ENCODE measurements around the gene SERP2. TPM values are rescaled to one million over a fixed set of nuclear protein-coding genes. Genes with fewer than 3 reads are reported as not detected.

SERP2 gene
- total and polyA plus RNA-seq, 8 donors, result 1.2 to 13.8 (median 1.9) TPM

DNA sequence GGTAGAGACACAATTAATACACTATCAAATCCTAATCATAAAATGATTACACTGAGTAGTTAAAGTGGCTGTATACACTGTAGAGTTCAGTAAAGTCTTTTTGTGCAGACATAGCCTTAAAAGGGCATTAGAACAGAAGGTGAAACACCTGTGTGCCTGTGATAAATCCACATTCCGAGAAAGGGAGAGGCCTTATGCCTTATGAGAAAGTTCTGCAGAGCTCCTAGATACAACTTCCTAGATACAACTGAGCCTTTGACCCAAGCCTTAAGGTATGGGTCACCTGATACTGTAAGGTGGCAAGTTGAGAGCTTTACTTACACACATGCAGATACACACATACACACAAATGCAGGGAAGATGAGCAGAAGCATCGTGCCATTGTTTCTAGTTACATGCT, 6.3 kb downstream of the SERP2 start:
- Histone ChIP-seq H3K4me3 (no peak overlapping the region), H3K27ac (no peak overlapping the region), H3K4me1 (peaks cover 0 to 2% (median 0%) of the 10 kb centered on the region in 3 donors), H3K9me3 (no peaks in the 10 kb centered on the region), H3K27me3 (no peaks in the 10 kb centered on the region), H3K36me3 (no peaks in the 10 kb centered on the region)
- FAIRE-seq (no peak), ATAC-seq (no peak), DNase-seq (no peak)
- TF ChIP-seq, protein P1, sequence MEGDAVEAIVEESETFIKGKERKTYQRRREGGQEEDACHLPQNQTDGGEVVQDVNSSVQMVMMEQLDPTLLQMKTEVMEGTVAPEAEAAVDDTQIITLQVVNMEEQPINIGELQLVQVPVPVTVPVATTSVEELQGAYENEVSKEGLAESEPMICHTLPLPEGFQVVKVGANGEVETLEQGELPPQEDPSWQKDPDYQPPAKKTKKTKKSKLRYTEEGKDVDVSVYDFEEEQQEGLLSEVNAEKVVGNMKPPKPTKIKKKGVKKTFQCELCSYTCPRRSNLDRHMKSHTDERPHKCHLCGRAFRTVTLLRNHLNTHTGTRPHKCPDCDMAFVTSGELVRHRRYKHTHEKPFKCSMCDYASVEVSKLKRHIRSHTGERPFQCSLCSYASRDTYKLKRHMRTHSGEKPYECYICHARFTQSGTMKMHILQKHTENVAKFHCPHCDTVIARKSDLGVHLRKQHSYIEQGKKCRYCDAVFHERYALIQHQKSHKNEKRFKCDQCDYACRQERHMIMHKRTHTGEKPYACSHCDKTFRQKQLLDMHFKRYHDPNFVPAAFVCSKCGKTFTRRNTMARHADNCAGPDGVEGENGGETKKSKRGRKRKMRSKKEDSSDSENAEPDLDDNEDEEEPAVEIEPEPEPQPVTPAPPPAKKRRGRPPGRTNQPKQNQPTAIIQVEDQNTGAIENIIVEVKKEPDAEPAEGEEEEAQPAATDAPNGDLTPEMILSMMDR (IDR thresholded peaks at IDR 0.05), result no peak
- intact Hi-C loops (cut with DNase I), result no loop called here
- 83 to 88% methylated on average over 2 of the region's 2 CpGs for WGBS, 2 donors

DNA sequence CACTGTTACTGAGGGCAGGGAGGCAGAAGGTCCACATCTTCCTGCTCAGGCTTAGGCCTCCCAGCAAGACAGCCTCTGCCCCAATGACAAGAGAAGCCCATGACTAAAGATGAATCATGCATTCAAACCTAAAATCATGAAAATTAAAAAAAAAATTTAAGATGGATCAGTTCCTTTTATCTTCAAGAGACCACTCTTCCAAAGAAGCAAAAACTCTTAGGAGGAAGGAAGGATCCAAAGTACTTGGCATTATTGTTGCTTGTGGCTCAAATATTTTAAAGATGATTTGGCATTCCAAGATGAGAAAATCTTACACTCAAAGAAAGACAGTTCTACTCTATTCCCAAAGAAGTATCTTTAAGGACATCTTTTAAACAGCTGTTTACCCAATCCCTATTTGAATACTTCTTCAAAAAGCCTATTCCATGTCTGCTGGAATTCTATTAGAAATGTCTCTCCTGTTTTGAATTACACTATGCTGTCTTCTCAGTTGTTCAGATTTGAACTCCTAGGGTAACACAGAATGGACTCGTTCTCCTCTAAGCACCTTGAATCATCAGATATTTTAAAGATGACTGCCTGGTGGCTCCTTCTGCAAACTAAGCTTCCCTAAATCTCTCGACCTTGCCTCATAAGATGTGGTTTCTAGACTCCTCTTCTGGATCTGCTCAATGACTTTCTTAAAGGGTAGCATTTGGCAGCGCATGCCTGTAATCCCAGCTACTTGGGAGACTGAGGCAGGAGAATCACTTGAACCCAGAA, 7.0 kb downstream of the SERP2 start:
- no peak overlapping the region for H3K4me3 ChIP-seq
- H3K9me3 ChIP-seq, result no peaks in the 10 kb centered on the region
- peaks cover 0 to 2% (median 0%) of the 10 kb centered on the region in 3 donors for H3K4me1 ChIP-seq
- DNase-seq, result no peak
- no peak for FAIRE-seq
- no peaks in the 10 kb centered on the region for H3K27me3 ChIP-seq
- 85 to 92% methylated on average over 3 of the region's 3 CpGs for WGBS, 2 donors
- H3K27ac ChIP-seq, result no peak overlapping the region
- H3K36me3 ChIP-seq, result no peaks in the 10 kb centered on the region
- intact Hi-C loops (cut with DNase I), result no loop called here
- ATAC-seq, result no peak
- TF ChIP-seq, protein P1 (IDR thresholded peaks at IDR 0.05), result no peak

- no peaks in the 10 kb centered on the region for H3K27me3 ChIP-seq
- FAIRE-seq (no peak), ATAC-seq (peak; percentile 40 to 81 (median 74)), DNase-seq (no peak)
- intact Hi-C loops (cut with DNase I), result no loop called here
- H3K27ac ChIP-seq, result no peak overlapping the region
- H3K4me3 ChIP-seq, result no peak overlapping the region
- 42 to 43% methylated on average over 5 of the region's 5 CpGs for WGBS, 2 donors
- no peaks in the 10 kb centered on the region for H3K9me3 ChIP-seq
- H3K4me1 ChIP-seq, result peaks cover 0 to 2% (median 0%) of the 10 kb centered on the region in 3 donors
- TF ChIP-seq, protein P1 (IDR thresholded peaks at IDR 0.05), result no peak
- no peaks in the 10 kb centered on the region for H3K36me3 ChIP-seq
Observed at GRCh38 chr13:44382635-44383145, 9.1 kb downstream of the SERP2 start.

- 55 to 56% methylated on average over 5 of the region's 5 CpGs for WGBS, 2 donors
- no peaks in the 10 kb centered on the region for H3K36me3 ChIP-seq
- no peaks in the 10 kb centered on the region for H3K9me3 ChIP-seq
Observed at GRCh38 chr13:44383945-44384344, 10.3 kb downstream of the SERP2 start.

More at GRCh38 chr13:44383945-44384344, 10.3 kb downstream of the SERP2 start:
- H3K27me3 ChIP-seq, result no peaks in the 10 kb centered on the region
- peaks cover 0 to 2% (median 0%) of the 10 kb centered on the region in 3 donors for H3K4me1 ChIP-seq
- FAIRE-seq, result no peak
- TF ChIP-seq, protein P1 (IDR thresholded peaks at IDR 0.05), result no peak
- intact Hi-C loops (cut with DNase I), result no loop called here
- ATAC-seq, result no peak
- no peak overlapping the region for H3K4me3 ChIP-seq
- DNase-seq, result no peak
- no peak overlapping the region for H3K27ac ChIP-seq

Measured in pancreas (tissue), 10 donors.